ENCODE data around the gene NUDT14.

Gene NUDT14

GRCh38 chr14:105132921-105133654, 48.0 kb downstream of the NUDT14 start:
- TF ChIP-seq GATA2 (IDR thresholded peaks at IDR 0.05; ENCODE audit: low read depth, low read length) (no peak), GATA3 (IDR thresholded peaks at IDR 0.05; ENCODE audit: low read depth, low read length) (no peak)

- TF ChIP-seq GATA3 (IDR thresholded peaks at IDR 0.05; ENCODE audit: low read depth, low read length), result no peak
- TF ChIP-seq GATA2 (IDR thresholded peaks at IDR 0.05; ENCODE audit: low read depth, low read length), result no peak
Observed at GRCh38 chr14:105131241-105131640, 49.9 kb downstream of the NUDT14 start.

- TF ChIP-seq GATA3 (IDR thresholded peaks at IDR 0.05; ENCODE audit: low read depth, low read length) (no peak), GATA2 (IDR thresholded peaks at IDR 0.05; ENCODE audit: low read depth, low read length) (no peak)
Observed at GRCh38 chr14:105128059-105128458, 53.1 kb downstream of the NUDT14 start.

- TF ChIP-seq GATA3 (IDR thresholded peaks at IDR 0.05; ENCODE audit: low read depth, low read length), result no peak
- TF ChIP-seq GATA2 (IDR thresholded peaks at IDR 0.05; ENCODE audit: low read depth, low read length), result no peak
Observed at GRCh38 chr14:105126981-105127329, 54.2 kb downstream of the NUDT14 start.

- TF ChIP-seq GATA2 (IDR thresholded peaks at IDR 0.05; ENCODE audit: low read depth, low read length), result no peak
- TF ChIP-seq GATA3 (IDR thresholded peaks at IDR 0.05; ENCODE audit: low read depth, low read length), result no peak
Observed at GRCh38 chr14:105126126-105126980, 54.8 kb downstream of the NUDT14 start.

- TF ChIP-seq GATA2 (IDR thresholded peaks at IDR 0.05; ENCODE audit: low read depth, low read length) (no peak), GATA3 (IDR thresholded peaks at IDR 0.05; ENCODE audit: low read depth, low read length) (no peak)
Observed at GRCh38 chr14:105124823-105125222, 56.3 kb downstream of the NUDT14 start.

- TF ChIP-seq GATA3 (IDR thresholded peaks at IDR 0.05; ENCODE audit: low read depth, low read length) (no peak), GATA2 (IDR thresholded peaks at IDR 0.05; ENCODE audit: low read depth, low read length) (no peak)
Observed at GRCh38 chr14:105123981-105124765, 56.9 kb downstream of the NUDT14 start.

- TF ChIP-seq GATA3 (IDR thresholded peaks at IDR 0.05; ENCODE audit: low read depth, low read length), result no peak
- TF ChIP-seq GATA2 (IDR thresholded peaks at IDR 0.05; ENCODE audit: low read depth, low read length), result no peak
Observed at GRCh38 chr14:105123064-105123665, 57.9 kb downstream of the NUDT14 start.

Measured in SH-SY5Y (cell line).